SU-DHL-6 (cell line): ENCODE measurements around the gene ATAD3C.
"Not testable (repeated sequence)": the region's sequence is repeated elsewhere in the genome, so short reads cannot be mapped to it uniquely, and the experiment has no call there.

Source experiments
- H2AFZ ChIP-seq: fragments of 200-600 bp; sonication (generic); 2 replicates; pipeline ENCODE4 v1.6.1; 2014; ENCODE audit warnings: low read depth, mild to moderate bottlenecking, moderate library complexity, mixed read lengths, antibody characterized with exemption, low read length; ENCODE audit not compliant: severe bottlenecking
- H3F3A ChIP-seq: fragments of 200-600 bp; shearing (Covaris generic); 2 replicates; pipeline ENCODE4 v1.6.0; 2016; ENCODE audit warnings: antibody characterized with exemption, mild to moderate bottlenecking; ENCODE audit not compliant: insufficient read depth
- H3K27ac ChIP-seq: fragments of 200-600 bp; sonication (generic); 2 replicates; pipeline ENCODE4 v1.5.1; 2016; ENCODE audit warnings: low read depth, mild to moderate bottlenecking, low read length, moderate library complexity, mixed read lengths
- H3K27me3 ChIP-seq: fragments of 200-600 bp; sonication (generic), shearing (Covaris generic); 2 replicates; pipeline ENCODE4 v1.6.0; 2014; ENCODE audit warnings: mild to moderate bottlenecking, low read length
- H3K36me3 ChIP-seq: fragments of 200-600 bp; sonication (generic); 2 replicates; pipeline ENCODE4 v1.6.1; 2014; ENCODE audit warnings: mild to moderate bottlenecking, low read length, mixed read lengths
- H3K4me2 ChIP-seq: fragments of 300-600, 200-600 bp; shearing (Covaris generic), sonication (generic); 2 replicates; pipeline ENCODE4 v1.6.0; 2014; ENCODE audit warnings: low read length, low read depth, mild to moderate bottlenecking; ENCODE audit not compliant: poor library complexity, severe bottlenecking
- H3K4me3 ChIP-seq: fragments of 200-600 bp; sonication (generic); 2 replicates; pipeline ENCODE4 v1.5.1; 2014; ENCODE audit warnings: antibody characterized with exemption, low read length, mild to moderate bottlenecking, mixed read lengths; ENCODE audit not compliant: insufficient read depth, poor library complexity, severe bottlenecking
- H3K79me2 ChIP-seq: fragments of 200-600 bp; sonication (generic); 2 replicates; pipeline ENCODE4 v1.6.1; 2014; ENCODE audit warnings: mild to moderate bottlenecking, low read length, moderate library complexity; ENCODE audit not compliant: insufficient read depth
- H3K9ac ChIP-seq: fragments of 200-600 bp; sonication (generic); 2 replicates; pipeline ENCODE4 v1.7.0; 2014; ENCODE audit warnings: mild to moderate bottlenecking, low read length
- H3K9me2 ChIP-seq: fragments of 200-600 bp; sonication (generic); replicated peaks from 2 replicates; pipeline ENCODE4 v1.6.1; 2014; ENCODE audit warnings: low read length; ENCODE audit not compliant: insufficient read depth
- H3K9me3 ChIP-seq: fragments of 200-600 bp; sonication (generic); 2 replicates; pipeline ENCODE4 v1.6.1; 2014; ENCODE audit warnings: low read length, mixed read lengths; ENCODE audit not compliant: insufficient read depth
- H4K20me1 ChIP-seq: fragments of 200-600 bp; sonication (generic); 2 replicates; pipeline ENCODE4 v1.6.1; 2014; ENCODE audit warnings: low read depth, mild to moderate bottlenecking, antibody characterized with exemption, low read length, moderate library complexity, mixed read lengths
- EZH2phosphoT487 ChIP-seq: fragments of 200-600 bp; sonication (generic), shearing (Covaris generic); conservative IDR thresholded peaks from 2 replicates; pipeline ENCODE4 v1.6.1; 2018; ENCODE audit warnings: mild to moderate bottlenecking, antibody characterized with exemption, low read length, moderate library complexity, mixed read lengths
- TF ChIP-seq, protein P1 (sequence below): fragments of 200-600 bp; sonication (generic); IDR thresholded peaks from one replicate; pipeline ENCODE4 v1.5.1; 2017; ENCODE audit warnings: antibody characterized with exemption, mild to moderate bottlenecking, low read length, moderate library complexity; ENCODE audit not compliant: insufficient read depth, poor library complexity, severe bottlenecking

ATAD3C gene

DNA sequence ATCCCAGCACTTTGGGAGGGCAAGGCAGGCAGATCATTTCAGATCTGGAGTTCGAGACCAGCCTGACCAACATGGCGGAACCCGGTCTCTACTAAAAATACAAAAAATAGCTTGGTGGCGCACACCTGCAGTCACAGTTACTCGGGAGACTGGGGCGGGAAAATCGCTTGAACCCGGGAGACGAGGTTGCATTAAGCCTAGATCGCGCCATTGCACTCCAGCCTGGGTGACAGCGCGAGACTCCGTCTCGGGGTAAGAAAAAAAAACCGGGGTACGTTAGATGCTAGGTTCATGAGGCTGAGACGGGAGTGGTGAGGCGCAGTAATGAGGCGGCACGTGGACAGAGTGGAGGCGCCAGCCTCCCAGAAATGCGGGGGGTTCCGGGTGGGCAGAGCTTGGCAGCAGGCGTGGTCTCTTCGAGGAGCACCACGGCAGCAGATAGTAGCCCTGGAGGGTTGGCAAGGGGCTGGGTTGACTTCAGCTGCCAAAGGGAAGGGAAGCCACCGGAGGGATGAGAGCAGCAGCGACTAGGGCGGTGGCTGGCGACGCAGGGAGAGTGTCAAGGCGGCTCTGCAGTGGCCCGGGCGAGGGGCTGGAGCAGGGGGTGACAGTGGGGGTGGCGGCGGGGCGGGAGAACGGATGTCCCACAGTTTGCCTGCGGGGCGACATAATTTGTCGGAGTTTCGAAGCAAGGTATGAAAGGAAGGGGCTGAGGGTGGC lies 43.2 kb upstream of the ATAD3C start:
- peaks cover 11% of the 10 kb centered on the region; the same call in 1 of the 2 replicates for H3K36me3 ChIP-seq
- peak overlapping the region; percentile 97 for H3K4me3 ChIP-seq
- H4K20me1 ChIP-seq, result 0 out of 2 replicates have a peak, but pooled peaks cover 7% of the 10 kb centered on the region
- peak overlapping the region; percentile 99 for H3K9ac ChIP-seq
- H3K27me3 ChIP-seq, result no peaks in the 10 kb centered on the region
- H3K27ac ChIP-seq, result peak overlapping the region; percentile 54
- peaks cover 48% of the 10 kb centered on the region for H3K79me2 ChIP-seq
- peak overlapping the region; percentile 89 for H2AFZ ChIP-seq
- TF ChIP-seq, protein P1, sequence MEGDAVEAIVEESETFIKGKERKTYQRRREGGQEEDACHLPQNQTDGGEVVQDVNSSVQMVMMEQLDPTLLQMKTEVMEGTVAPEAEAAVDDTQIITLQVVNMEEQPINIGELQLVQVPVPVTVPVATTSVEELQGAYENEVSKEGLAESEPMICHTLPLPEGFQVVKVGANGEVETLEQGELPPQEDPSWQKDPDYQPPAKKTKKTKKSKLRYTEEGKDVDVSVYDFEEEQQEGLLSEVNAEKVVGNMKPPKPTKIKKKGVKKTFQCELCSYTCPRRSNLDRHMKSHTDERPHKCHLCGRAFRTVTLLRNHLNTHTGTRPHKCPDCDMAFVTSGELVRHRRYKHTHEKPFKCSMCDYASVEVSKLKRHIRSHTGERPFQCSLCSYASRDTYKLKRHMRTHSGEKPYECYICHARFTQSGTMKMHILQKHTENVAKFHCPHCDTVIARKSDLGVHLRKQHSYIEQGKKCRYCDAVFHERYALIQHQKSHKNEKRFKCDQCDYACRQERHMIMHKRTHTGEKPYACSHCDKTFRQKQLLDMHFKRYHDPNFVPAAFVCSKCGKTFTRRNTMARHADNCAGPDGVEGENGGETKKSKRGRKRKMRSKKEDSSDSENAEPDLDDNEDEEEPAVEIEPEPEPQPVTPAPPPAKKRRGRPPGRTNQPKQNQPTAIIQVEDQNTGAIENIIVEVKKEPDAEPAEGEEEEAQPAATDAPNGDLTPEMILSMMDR, result no peak
- no peak for TF ChIP-seq EZH2phosphoT487
- peak overlapping the region; percentile 91 for H3K4me2 ChIP-seq
- no peaks in the 10 kb centered on the region for H3K9me2 ChIP-seq
- H3F3A ChIP-seq, result peaks cover 25% of the 10 kb centered on the region
- H3K9me3 ChIP-seq, result no peaks in the 10 kb centered on the region

DNA sequence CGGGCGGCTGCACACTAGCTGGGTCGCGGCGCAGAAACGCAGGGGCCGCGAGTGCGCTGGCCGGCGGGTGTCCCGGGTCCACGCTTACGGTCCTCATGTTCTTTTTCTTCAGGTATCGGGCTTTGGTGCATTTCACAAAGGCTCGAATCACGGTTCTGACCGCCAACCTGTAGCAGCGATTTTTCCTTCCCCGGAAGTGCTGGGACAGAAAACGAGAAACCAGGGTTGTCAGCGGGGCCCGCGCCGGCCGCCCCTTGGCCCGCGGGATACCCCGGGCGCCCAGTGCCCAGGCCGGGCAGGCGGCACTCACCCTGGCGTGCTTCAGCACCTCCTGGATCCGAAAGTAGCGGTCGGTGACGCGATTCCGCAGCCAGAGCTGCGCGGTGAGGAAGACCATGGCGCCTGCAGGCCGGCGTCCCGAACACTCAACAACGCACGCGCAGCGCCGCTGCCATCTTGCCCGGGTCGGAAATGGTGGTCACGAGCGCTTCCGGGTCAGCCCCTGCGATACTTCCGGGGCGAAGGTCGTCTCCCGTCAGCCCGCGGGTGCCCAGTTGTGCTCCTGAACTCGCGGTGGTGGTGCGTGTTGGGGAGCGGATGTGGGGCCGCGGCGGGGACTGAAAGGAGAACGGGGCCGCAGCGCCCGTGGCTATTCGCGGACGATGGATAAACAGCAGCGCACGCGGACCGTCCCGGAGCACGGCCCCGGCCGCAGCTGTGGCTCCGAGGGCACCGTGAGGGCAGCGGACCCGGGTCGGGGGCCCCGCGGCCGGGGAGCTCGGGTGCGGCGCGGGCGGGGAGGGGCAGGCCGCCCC lies 42.5 kb upstream of the ATAD3C start, which contains the start of gene MRPL20:
TSS of gene MRPL20 (minus strand) at position 473 of the 815 bp plus-strand sequence. CDS start at position 397, 76 bp downstream.
- Histone ChIP-seq H3K9me3 (no peaks in the 10 kb centered on the region), H3K27me3 (no peaks in the 10 kb centered on the region), H4K20me1 (0 out of 2 replicates have a peak, but pooled peaks cover 7% of the 10 kb centered on the region), H3F3A (peaks cover 19% of the 10 kb centered on the region), H3K9me2 (no peaks in the 10 kb centered on the region), H3K4me3 (peak within 1 kb of the TSS; percentile 97), H3K4me2 (peak within 1 kb of the TSS; percentile 91), H3K79me2 (peaks cover 44% of the 10 kb centered on the region), H3K27ac (peak within 1 kb of the TSS; percentile 54), H3K36me3 (peaks cover 11% of the 10 kb centered on the region; the same call in 1 of the 2 replicates), H3K9ac (peak within 1 kb of the TSS; percentile 99), H2AFZ (peak within 1 kb of the TSS; percentile 89)
- no peak for TF ChIP-seq EZH2phosphoT487
- TF ChIP-seq, protein P1, result no peak

- H4K20me1 ChIP-seq, result 0 out of 2 replicates have a peak, but pooled peaks cover 7% of the 10 kb centered on the region
- TF ChIP-seq, protein P1, result no peak
- TF ChIP-seq EZH2phosphoT487, result no peak
- peak overlapping the region; percentile 99 for H3K9ac ChIP-seq
- no peaks in the 10 kb centered on the region for H3K9me2 ChIP-seq
- H3K4me2 ChIP-seq, result peak overlapping the region; percentile 57
- H3K4me3 ChIP-seq, result peak overlapping the region; percentile 97
- H3K36me3 ChIP-seq, result peaks cover 11% of the 10 kb centered on the region; the same call in 1 of the 2 replicates
- H3K79me2 ChIP-seq, result peaks cover 44% of the 10 kb centered on the region
- H3K27ac ChIP-seq, result no peak overlapping the region; the same call in 1 of the 2 replicates
- no peaks in the 10 kb centered on the region for H3K27me3 ChIP-seq
- H3K9me3 ChIP-seq, result no peaks in the 10 kb centered on the region
- H2AFZ ChIP-seq, result no peak overlapping the region
- H3F3A ChIP-seq, result peaks cover 13% of the 10 kb centered on the region
Observed at GRCh38 chr1:1407636-1408318, 41.7 kb upstream of the ATAD3C start.

- H3K9me3 ChIP-seq, H3K9ac ChIP-seq, H3K36me3 ChIP-seq, H3F3A ChIP-seq, H3K27ac ChIP-seq, H3K4me2 ChIP-seq, H3K27me3 ChIP-seq, H4K20me1 ChIP-seq, H3K9me2 ChIP-seq, H2AFZ ChIP-seq, H3K4me3 ChIP-seq: not testable (repeated sequence)
- H3K79me2 ChIP-seq, result peaks cover 40% of the 10 kb centered on the region
Observed at GRCh38 chr1:1410238-1410637, 39.3 kb upstream of the ATAD3C start.
